ENCODE measurements around the gene CSNK2A2.

The CSNK2A2 gene

GRCh38 chr16:58114827-58115825, 82.8 kb downstream of the CSNK2A2 start:
- in situ Hi-C loops (cut with MboI; ENCODE audit: low sequenced_read_pairs), result no loop called here

- in situ Hi-C loops (cut with MboI; ENCODE audit: low sequenced_read_pairs), result no loop called here
Measured at GRCh38 chr16:58111302-58111627, 86.6 kb downstream of the CSNK2A2 start.

GRCh38 chr16:58110571-58111301, 87.2 kb downstream of the CSNK2A2 start:
- in situ Hi-C loops (cut with MboI; ENCODE audit: low sequenced_read_pairs), result no loop called here

- in situ Hi-C loops (cut with MboI; ENCODE audit: low sequenced_read_pairs), result no loop called here
Measured at GRCh38 chr16:58109881-58110280, 88.0 kb downstream of the CSNK2A2 start.

- in situ Hi-C loops (cut with MboI; ENCODE audit: low sequenced_read_pairs), result no loop called here
Measured at GRCh38 chr16:58109330-58109729, 88.6 kb downstream of the CSNK2A2 start.

All from hTERT RPE-1 (cell line).